Measurements from ENCODE around the gene CRTAC1. TPM values are rescaled to one million over a fixed set of nuclear protein-coding genes. Genes with fewer than 3 reads are reported as not detected.

CRTAC1 gene
- total and polyA plus RNA-seq, 10 of the 15 experiments (the other 5 are each of a cell fraction or from before 2014, with no cell fraction given) = 0.10 TPM; not detected in 9

DNA sequence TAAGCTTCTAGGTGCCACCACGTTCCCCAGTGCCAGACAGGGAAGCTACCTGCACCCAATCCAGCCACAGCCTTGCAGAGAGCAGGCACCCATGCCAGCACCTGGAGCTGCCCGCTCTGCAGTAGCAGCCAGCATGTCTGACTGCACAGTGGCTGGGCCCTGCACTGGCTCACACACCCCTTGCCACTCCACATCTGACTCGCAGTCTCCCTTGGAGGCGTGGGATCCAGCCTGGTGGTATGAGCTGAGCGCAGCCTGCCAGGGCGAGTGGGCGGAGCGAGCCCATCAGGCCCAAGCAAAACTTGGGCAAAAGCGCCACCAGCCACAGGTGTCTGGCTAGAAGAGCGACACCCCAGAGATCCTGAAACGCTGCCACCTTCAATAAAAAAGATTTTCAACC, 30.1 kb downstream of the CRTAC1 start (continued):
- TF ChIP-seq, protein P1, sequence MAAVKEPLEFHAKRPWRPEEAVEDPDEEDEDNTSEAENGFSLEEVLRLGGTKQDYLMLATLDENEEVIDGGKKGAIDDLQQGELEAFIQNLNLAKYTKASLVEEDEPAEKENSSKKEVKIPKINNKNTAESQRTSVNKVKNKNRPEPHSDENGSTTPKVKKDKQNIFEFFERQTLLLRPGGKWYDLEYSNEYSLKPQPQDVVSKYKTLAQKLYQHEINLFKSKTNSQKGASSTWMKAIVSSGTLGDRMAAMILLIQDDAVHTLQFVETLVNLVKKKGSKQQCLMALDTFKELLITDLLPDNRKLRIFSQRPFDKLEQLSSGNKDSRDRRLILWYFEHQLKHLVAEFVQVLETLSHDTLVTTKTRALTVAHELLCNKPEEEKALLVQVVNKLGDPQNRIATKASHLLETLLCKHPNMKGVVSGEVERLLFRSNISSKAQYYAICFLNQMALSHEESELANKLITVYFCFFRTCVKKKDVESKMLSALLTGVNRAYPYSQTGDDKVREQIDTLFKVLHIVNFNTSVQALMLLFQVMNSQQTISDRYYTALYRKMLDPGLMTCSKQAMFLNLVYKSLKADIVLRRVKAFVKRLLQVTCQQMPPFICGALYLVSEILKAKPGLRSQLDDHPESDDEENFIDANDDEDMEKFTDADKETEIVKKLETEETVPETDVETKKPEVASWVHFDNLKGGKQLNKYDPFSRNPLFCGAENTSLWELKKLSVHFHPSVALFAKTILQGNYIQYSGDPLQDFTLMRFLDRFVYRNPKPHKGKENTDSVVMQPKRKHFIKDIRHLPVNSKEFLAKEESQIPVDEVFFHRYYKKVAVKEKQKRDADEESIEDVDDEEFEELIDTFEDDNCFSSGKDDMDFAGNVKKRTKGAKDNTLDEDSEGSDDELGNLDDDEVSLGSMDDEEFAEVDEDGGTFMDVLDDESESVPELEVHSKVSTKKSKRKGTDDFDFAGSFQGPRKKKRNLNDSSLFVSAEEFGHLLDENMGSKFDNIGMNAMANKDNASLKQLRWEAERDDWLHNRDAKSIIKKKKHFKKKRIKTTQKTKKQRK (IDR thresholded peaks at IDR 0.05; ENCODE audit: low read depth, low read length) = no peak
- TF ChIP-seq MTA3 (IDR thresholded peaks at IDR 0.05; ENCODE audit: borderline replicate concordance, low read length) (no peak), BACH1 (IDR thresholded peaks at IDR 0.05; ENCODE audit: borderline replicate concordance) (no peak), BCL11A (IDR thresholded peaks at IDR 0.05; ENCODE audit: low read depth, low read length) (no peak)

- WGBS (ENCODE audit: insufficient coverage, insufficient replicate concordance, low lambda C conversion rate, missing lambda C conversion rate) = 0% methylated on average over 2 of the region's 2 CpGs
- intact Hi-C loops (cut with micrococcal nuclease; ENCODE audit: unreplicated experiment) = loop anchor here (10.0 kb wide), 1 partner anchor 55 kb away; no protein-coding TSS in a partner anchor
- ATAC-seq = no peak
- no peaks in the 10 kb centered on the region for H3K4me1 ChIP-seq (ENCODE audit: control insufficient read depth, insufficient read depth, low read length)
- ChIA-PET POLR2A (interaction anchor here (1.5 kb wide), 1 partner anchor 8 kb away, joined by 4 read pairs; no protein-coding TSS in a partner anchor), RAD21 (ENCODE audit: unreplicated experiment) (no interaction called here), SMC1A (ENCODE audit: uncharacterized antibody, unreplicated experiment) (no interaction called here), CTCF (no interaction called here)
- no peaks in the 10 kb centered on the region for H4K20me1 ChIP-seq (ENCODE audit: control insufficient read depth, insufficient read depth)
- no peak overlapping the region for H2AFZ ChIP-seq (ENCODE audit: control insufficient read depth, low read depth, low read length)
- no peaks in the 10 kb centered on the region for H3K36me3 ChIP-seq (ENCODE audit: control insufficient read depth in 2 of 2, insufficient read depth in 2 of 2, low read length in 1 of 2)
- FAIRE-seq = no peak
- no peaks in the 10 kb centered on the region; the same call in 2 of the 3 replicates for H3K9me3 ChIP-seq (replicated peaks; ENCODE audit: control insufficient read depth, insufficient read depth, low read length)
- H3K27me3 ChIP-seq (replicated peaks in 1 of 2; ENCODE audit: control insufficient read depth in 2 of 2, insufficient read depth in 2 of 2, low read length in 1 of 2) = no peaks in the 10 kb centered on the region
- BruUV-seq (replicated peaks) = no TSS peak
- no peaks in the 10 kb centered on the region for H3K79me2 ChIP-seq (ENCODE audit: control insufficient read depth, insufficient read depth, low read length)
- in situ Hi-C loops (cut with MboI) = no loop called here
- H3K9ac ChIP-seq (ENCODE audit: control insufficient read depth, insufficient read depth, low read length) = no peak overlapping the region
- H3K27ac ChIP-seq (ENCODE audit: control insufficient read depth, insufficient read depth) = no peak overlapping the region
- no peak for DNase-seq (ENCODE audit: low read depth, low spot score)
- H3K4me2 ChIP-seq (ENCODE audit: control insufficient read depth, insufficient read depth) = no peak overlapping the region
- no peak overlapping the region for H3K4me3 ChIP-seq
- no peak for TF ChIP-seq ZNF207 (IDR thresholded peaks at IDR 0.05; ENCODE audit: borderline replicate concordance)
- no peak for TF ChIP-seq RBBP5 (conservative IDR thresholded peaks at IDR 0.05)
- TF ChIP-seq RCOR1 (conservative IDR thresholded peaks at IDR 0.05; ENCODE audit: low read depth, low read length) = no peak
These were observed 30.5 kb downstream of the CRTAC1 start for GRCh38 chr10:97999923-98000248.

Measured in GM12878 (cell line).